H1 (cell line): ENCODE results near the gene RPUSD4. TPM values are rescaled to one million over a fixed set of nuclear protein-coding genes. Genes with fewer than 3 reads are reported as not detected.

Source experiments
- CTCF ChIA-PET: fragments of 300-600 bp; sonication (Branson Sonifier 250); formaldehyde crosslinking; loops from one replicate; lab custom pipeline; 2021; ENCODE audit not compliant: partially characterized antibody; lab: Charles Lee
- POLR2A ChIA-PET: fragments of 300-600 bp; sonication (Branson Sonifier 250); formaldehyde crosslinking; loops from one replicate; lab custom pipeline; 2021; ENCODE audit warnings: inconsistent platforms; ENCODE audit not compliant: partially characterized antibody; lab: Charles Lee
- DNase-seq, 2 experiments: peaks; one replicate each; pipeline versions ENCODE4 v3.0.0 to v3.0.0-alpha.2; 2010 to 2022; ENCODE audit warnings: low spot score in 2 of 2, low read depth in 1 of 2, mixed read lengths in 1 of 2
- FAIRE-seq: peaks from 2 replicates; lab custom pipeline; 2011; peaks lifted over from hg19 to GRCh38; lab: Jason Lieb, UNC
- H2AFZ ChIP-seq: 2 replicates; pipeline ENCODE4 v1.8.1; 2012; ENCODE audit warnings: low read length, inconsistent platforms
- H2AK5ac ChIP-seq: 2 replicates; pipeline ENCODE4 v1.6.1; 2013; ENCODE audit warnings: low read depth, low read length
- H2BK120ac ChIP-seq: replicated peaks from 2 replicates; pipeline ENCODE3; 2013; ENCODE audit warnings: low read depth, low read length, inconsistent platforms
- H2BK12ac ChIP-seq: 2 replicates; pipeline ENCODE4 v1.6.1; 2013; ENCODE audit warnings: low read depth, low read length
- H2BK15ac ChIP-seq: 2 replicates; pipeline ENCODE4 v1.6.1; 2013; ENCODE audit warnings: low read length
- H2BK20ac ChIP-seq: 2 replicates; pipeline ENCODE4 v1.6.1; 2013; ENCODE audit warnings: low read length
- H2BK5ac ChIP-seq: 2 replicates; pipeline ENCODE4 v1.6.1; 2013; ENCODE audit warnings: low read depth, low read length
- H3K14ac ChIP-seq: 2 replicates; pipeline ENCODE4 v1.6.1; 2013; ENCODE audit warnings: inconsistent platforms; ENCODE audit not compliant: insufficient read length
- H3K18ac ChIP-seq: 2 replicates; pipeline ENCODE4 v1.6.1; 2013; ENCODE audit warnings: low read length; ENCODE audit errors: extremely low read depth
- H3K23ac ChIP-seq: 2 replicates; pipeline ENCODE4 v1.6.1; 2013; ENCODE audit warnings: inconsistent platforms; ENCODE audit not compliant: insufficient read length
- H3K23me2 ChIP-seq: 2 replicates; pipeline ENCODE4 v1.6.1; 2013; ENCODE audit warnings: low read depth, low read length
- H3K27ac ChIP-seq: 2 replicates; pipeline ENCODE4 v1.6.1; 2011; ENCODE audit warnings: low read depth, low read length, inconsistent platforms
- H3K27me3 ChIP-seq, 4 experiments: replicated peaks in 1 of 4; 1 replicate in 1 of 4; 2 replicates in 3 of 4; pipeline versions ENCODE4 v1.6.1 to v1.8.1; 2011 to 2013; ENCODE audit warnings: low read length in 3 of 4, mild to moderate bottlenecking in 3 of 4, inconsistent platforms in 2 of 4, mixed read lengths in 2 of 4, moderate library complexity in 1 of 4; ENCODE audit not compliant: control insufficient read depth in 3 of 4, insufficient read depth in 3 of 4; ENCODE audit errors: extremely low read depth in 1 of 4
- H3K36me3 ChIP-seq, 4 experiments: 2 replicates each; pipeline versions ENCODE4 v1.6.1 to v1.8.1; 2011 to 2013; ENCODE audit warnings: mild to moderate bottlenecking in 4 of 4, low read length in 3 of 4, moderate library complexity in 2 of 4, control low read depth in 1 of 4, inconsistent platforms in 1 of 4; ENCODE audit not compliant: insufficient read depth in 4 of 4, control insufficient read depth in 2 of 4
- H3K4ac ChIP-seq: replicated peaks from 2 replicates; pipeline ENCODE3; 2013; ENCODE audit warnings: low read length, low read depth, mixed read lengths, inconsistent platforms; ENCODE audit not compliant: insufficient read length
- H3K4me1 ChIP-seq, 4 experiments: replicated peaks in 1 of 4; 1 replicate in 1 of 4; 2 replicates in 3 of 4; pipeline versions ENCODE4 v1.6.1 to v1.8.1; 2011 to 2013; ENCODE audit warnings: low read length in 3 of 4, inconsistent platforms in 2 of 4, mixed read lengths in 1 of 4; ENCODE audit not compliant: insufficient read depth in 4 of 4, control insufficient read depth in 3 of 4
- H3K4me2 ChIP-seq, 2 experiments: 2 replicates each; pipeline versions ENCODE4 v1.6.1 to v1.8.1; 2011 to 2013; ENCODE audit warnings: low read depth in 2 of 2, low read length in 2 of 2, control low read depth in 1 of 2, inconsistent platforms in 1 of 2, mild to moderate bottlenecking in 1 of 2; ENCODE audit not compliant: insufficient read depth in 1 of 2
- H3K4me3 ChIP-seq, 4 experiments: fragments of 200-600, 300-600 bp in 1 of 4; sonication (generic), shearing (Covaris generic), sonication (Bioruptor Twin) in 1 of 4; 2 replicates each; pipeline versions ENCODE4 v1.5.1 to v1.8.1; 2011 to 2016; ENCODE audit warnings: low read length in 4 of 4, low read depth in 3 of 4, control low read depth in 2 of 4, inconsistent platforms in 2 of 4, mild to moderate bottlenecking in 2 of 4, mixed read lengths in 1 of 4, moderate library complexity in 1 of 4; ENCODE audit not compliant: insufficient read depth in 2 of 4; ENCODE audit errors: extremely low read depth in 1 of 4
- H3K56ac ChIP-seq: replicated peaks from 2 replicates; pipeline ENCODE3; 2013; ENCODE audit warnings: low read depth, mild to moderate bottlenecking, mixed read lengths, low read length, inconsistent platforms; ENCODE audit not compliant: insufficient read length
- H3K79me1 ChIP-seq: 2 replicates; pipeline ENCODE4 v1.6.1; 2013; ENCODE audit warnings: low read depth, low read length, control low read depth
- H3K79me2 ChIP-seq, 2 experiments: 2 replicates each; pipeline versions ENCODE4 v1.6.1 to v1.8.1; 2012 to 2013; ENCODE audit warnings: low read length in 2 of 2, mild to moderate bottlenecking in 2 of 2, inconsistent platforms in 1 of 2; ENCODE audit not compliant: insufficient read depth in 2 of 2, control insufficient read depth in 1 of 2
- H3K9ac ChIP-seq, 4 experiments: replicated peaks in 1 of 4; 1 replicate in 1 of 4; 2 replicates in 3 of 4; pipeline versions ENCODE4 v1.6.1 to v1.8.1; 2011 to 2013; ENCODE audit warnings: low read depth in 3 of 4, low read length in 3 of 4, control low read depth in 2 of 4, mild to moderate bottlenecking in 2 of 4, moderate library complexity in 2 of 4, inconsistent platforms in 1 of 4; ENCODE audit errors: extremely low read depth in 1 of 4
- H3K9me3 ChIP-seq, 2 experiments: 2 replicates each; pipeline versions ENCODE4 v1.6.1 to v1.8.1; 2012 to 2013; ENCODE audit warnings: mild to moderate bottlenecking in 2 of 2, moderate library complexity in 2 of 2, control low read depth in 1 of 2, inconsistent platforms in 1 of 2, low read depth in 1 of 2, low read length in 1 of 2, mixed read lengths in 1 of 2; ENCODE audit not compliant: insufficient read depth in 2 of 2
- H4K20me1 ChIP-seq, 2 experiments: replicated peaks in 1 of 2; 2 replicates each; pipeline versions ENCODE3 to v1.8.1; 2011 to 2013; ENCODE audit warnings: inconsistent platforms in 2 of 2, low read length in 2 of 2, mild to moderate bottlenecking in 1 of 2; ENCODE audit not compliant: insufficient read depth in 2 of 2, control insufficient read depth in 1 of 2
- H4K5ac ChIP-seq: 2 replicates; pipeline ENCODE4 v1.6.1; 2013; ENCODE audit warnings: low read length, low read depth, mixed read lengths, inconsistent platforms; ENCODE audit not compliant: insufficient read length
- H4K8ac ChIP-seq: 2 replicates; pipeline ENCODE4 v1.8.0; 2013; ENCODE audit warnings: mild to moderate bottlenecking, moderate library complexity, low read length, inconsistent platforms; ENCODE audit not compliant: insufficient read depth; ENCODE audit errors: extremely low read depth
- H4K91ac ChIP-seq: replicated peaks from 2 replicates; pipeline ENCODE3; 2013; ENCODE audit warnings: low read length, mixed read lengths, inconsistent platforms; ENCODE audit not compliant: insufficient read length
- ATF3 ChIP-seq: IDR thresholded peaks from 2 replicates; pipeline ENCODE4 v1.6.1; 2011; ENCODE audit warnings: low read depth, mild to moderate bottlenecking, low read length; ENCODE audit not compliant: insufficient read depth
- BACH1 ChIP-seq: IDR thresholded peaks from 2 replicates; pipeline ENCODE4 v1.6.1; 2012; ENCODE audit warnings: low read length, improper control_type of control experiment
- CBX8 ChIP-seq: fragments of 300-800, 300-1000 bp; sonication (generic); IDR thresholded peaks from 2 replicates; pipeline ENCODE4 v1.7.1; 2016; ENCODE audit warnings: low read depth, low read length, borderline replicate concordance
- CEBPB ChIP-seq: IDR thresholded peaks from 2 replicates; pipeline ENCODE4 v1.6.1; 2012; ENCODE audit warnings: low read depth, low read length
- CTBP2 ChIP-seq: IDR thresholded peaks from 2 replicates; pipeline ENCODE4 v1.7.0; 2011; ENCODE audit warnings: borderline replicate concordance, mild to moderate bottlenecking, moderate library complexity, mixed read lengths, low read length; ENCODE audit not compliant: insufficient read depth, insufficient read length
- E2F6 ChIP-seq: IDR thresholded peaks from 2 replicates; pipeline ENCODE4 v1.6.1; 2012; ENCODE audit warnings: inconsistent platforms
- HDAC6 ChIP-seq: IDR thresholded peaks from one replicate; pipeline ENCODE4 v1.7.1; 2012; ENCODE audit warnings: low read depth, mild to moderate bottlenecking, inconsistent platforms, low read length, moderate library complexity
- POLR2AphosphoS5 ChIP-seq: IDR thresholded peaks from 2 replicates; pipeline ENCODE4 v1.6.1; 2011; ENCODE audit warnings: low read depth, low read length
- RNF2 ChIP-seq: fragments of 200-900, 300-1000 bp; sonication (generic); IDR thresholded peaks from 2 replicates; pipeline ENCODE4 v1.7.1; 2016; ENCODE audit warnings: borderline replicate concordance, low read depth, mild to moderate bottlenecking, antibody characterized with exemption, low read length; ENCODE audit not compliant: poor library complexity, severe bottlenecking; ENCODE audit errors: missing control alignments
- ZNF274 ChIP-seq: IDR thresholded peaks from 2 replicates; pipeline ENCODE4 v1.7.0; 2012; ENCODE audit warnings: low read length, borderline replicate concordance; ENCODE audit errors: extremely low read depth
- WGBS, 2 experiments: shearing (Covaris generic) in 1 of 2; methylation state at CpG; one replicate each; pipeline versions ENCODE4 v1.1.6 to v1.1.7; 2013 to 2015; ENCODE audit warnings: low lambda C conversion rate in 2 of 2, mixed read lengths in 2 of 2, inconsistent platforms in 1 of 2, low coverage in 1 of 2, missing lambda C conversion rate in 1 of 2; ENCODE audit not compliant: insufficient replicate concordance in 2 of 2, insufficient coverage in 1 of 2, insufficient read length in 1 of 2; ENCODE audit errors: extremely low coverage in 1 of 2, missing lambda C conversion rate in 1 of 2; 5-methylcytosine and 5-hydroxymethylcytosine counted together
- polyA plus RNA-seq, 7 experiments: library from polyadenylated mRNA; depleted of rRNA in 3 of 7; stranded (reverse) in 5 of 7; unstranded in 2 of 7; fragments of >200 nt in 5 of 7; fragments of 200-250 nt in 2 of 7; gene quantifications; 1 replicate in 5 of 7; 2 replicates in 1 of 7; 4 replicates in 1 of 7; pipeline versions ENCODE4 v1.2.1 to v1.2.3, GENCODE V29; 2011 to 2013; ENCODE audit warnings: missing spikeins in 2 of 7, mixed read lengths in 2 of 7
- total RNA-seq: library from RNA; stranded (reverse); fragmentation: NEBNext Ultra II Directional; extraction: Animal tissue kit (Norgen Biotek cat#: 25700); gene quantifications from 2 replicates; pipeline ENCODE4 v1.2.1, GENCODE V29; 2021
- TF ChIP-seq, protein P1 (sequence below): IDR thresholded peaks from 2 replicates; pipeline ENCODE4 v1.6.1; 2012; ENCODE audit warnings: inconsistent platforms

The RPUSD4 gene
- total and polyA plus RNA-seq, 2 of the 8 experiments (the other 6 are each of a cell fraction or from before 2014, with no cell fraction given), result 36.1 to 50.7 TPM

DNA sequence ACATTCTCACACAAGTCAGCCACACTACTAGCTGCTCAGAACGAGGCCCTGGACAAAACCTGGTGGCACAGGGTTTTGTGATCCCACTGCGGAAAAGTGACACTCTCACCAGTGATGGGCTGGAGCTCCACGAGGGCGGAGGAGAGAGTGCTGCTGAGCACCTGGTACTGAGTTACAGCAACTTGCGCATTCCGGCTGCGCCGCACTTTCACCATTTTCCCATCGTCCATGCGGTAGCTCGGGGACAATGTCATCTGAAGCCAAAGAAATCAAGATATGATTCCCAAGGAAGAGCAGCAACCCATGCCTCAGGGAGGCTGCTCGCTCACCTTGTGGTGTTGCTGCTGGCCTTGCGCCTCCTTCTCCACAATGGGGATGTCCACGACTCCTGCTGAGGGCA lies 6.1 kb downstream of the RPUSD4 start:
- H2BK12ac ChIP-seq, result no peak overlapping the region
- H3K14ac ChIP-seq, result no peak overlapping the region
- H2BK15ac ChIP-seq, result no peak overlapping the region
- no peak overlapping the region for H2BK20ac ChIP-seq
- H3K36me3 ChIP-seq, result peaks cover 26 to 87% (median 62%) of the 10 kb centered on the region in 4 experiments
- H3K4me3 ChIP-seq, result no peak overlapping the region
- H3K18ac ChIP-seq, result no peak overlapping the region
- peaks cover 0 to 2% of the 10 kb centered on the region in 2 experiments for H4K20me1 ChIP-seq
- no peak overlapping the region for H4K91ac ChIP-seq
- POLR2A ChIA-PET, result interaction anchor here (0.7 kb wide), 1 partner anchor 298 kb away, joined by 3 read pairs; no protein-coding TSS in a partner anchor
- 92% methylated on average over 14 of the region's 14 CpGs; no CpG with 5 or more reads in 1 of the 2 experiments for WGBS, 2 experiments
- H3K23me2 ChIP-seq, result no peaks in the 10 kb centered on the region; the same call in 1 of the 2 replicates
- H2AK5ac ChIP-seq, result no peak overlapping the region
- H3K4me2 ChIP-seq, result no peak overlapping the region
- no peaks in the 10 kb centered on the region for H3K9me3 ChIP-seq
- no peaks in the 10 kb centered on the region for H3K79me1 ChIP-seq
- H3K23ac ChIP-seq, result no peak overlapping the region
- no peak overlapping the region for H3K9ac ChIP-seq
- H4K8ac ChIP-seq, result no peak overlapping the region
- CTCF ChIA-PET, result interaction anchor here (0.8 to 3.2 kb wide), 4 partner anchors 12 to 263 kb away, joined by 4 to 10 read pairs (median 4); no protein-coding TSS in a partner anchor
- H2BK5ac ChIP-seq, result no peak overlapping the region
- H3K56ac ChIP-seq, result no peak overlapping the region
- H3K79me2 ChIP-seq, result peaks cover 0 to 12% of the 10 kb centered on the region in 2 experiments; a peak in 2 of 4 replicates
- 0 out of 7 replicates have a peak, but pooled peaks cover 0 to 1% (median 0%) of the 10 kb centered on the region in 4 experiments for H3K4me1 ChIP-seq
- H2AFZ ChIP-seq, result no peak overlapping the region
- no peaks in the 10 kb centered on the region for H3K27me3 ChIP-seq
- no peak overlapping the region for H4K5ac ChIP-seq
- FAIRE-seq (no peak), DNase-seq (no peak)
- no peak overlapping the region for H3K4ac ChIP-seq
- H3K27ac ChIP-seq, result no peak overlapping the region
- no peak overlapping the region for H2BK120ac ChIP-seq
- TF ChIP-seq RNF2 (no peak), ZNF274 (no peak), ATF3 (no peak), HDAC6 (no peak), POLR2AphosphoS5 (no peak), CTBP2 (no peak), CEBPB (no peak), BACH1 (no peak), E2F6 (no peak), CBX8 (no peak)
- TF ChIP-seq, protein P1, sequence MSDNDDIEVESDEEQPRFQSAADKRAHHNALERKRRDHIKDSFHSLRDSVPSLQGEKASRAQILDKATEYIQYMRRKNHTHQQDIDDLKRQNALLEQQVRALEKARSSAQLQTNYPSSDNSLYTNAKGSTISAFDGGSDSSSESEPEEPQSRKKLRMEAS, result no peak
